ENCODE results near the gene ARHGEF28.

Gene ARHGEF28

DNA sequence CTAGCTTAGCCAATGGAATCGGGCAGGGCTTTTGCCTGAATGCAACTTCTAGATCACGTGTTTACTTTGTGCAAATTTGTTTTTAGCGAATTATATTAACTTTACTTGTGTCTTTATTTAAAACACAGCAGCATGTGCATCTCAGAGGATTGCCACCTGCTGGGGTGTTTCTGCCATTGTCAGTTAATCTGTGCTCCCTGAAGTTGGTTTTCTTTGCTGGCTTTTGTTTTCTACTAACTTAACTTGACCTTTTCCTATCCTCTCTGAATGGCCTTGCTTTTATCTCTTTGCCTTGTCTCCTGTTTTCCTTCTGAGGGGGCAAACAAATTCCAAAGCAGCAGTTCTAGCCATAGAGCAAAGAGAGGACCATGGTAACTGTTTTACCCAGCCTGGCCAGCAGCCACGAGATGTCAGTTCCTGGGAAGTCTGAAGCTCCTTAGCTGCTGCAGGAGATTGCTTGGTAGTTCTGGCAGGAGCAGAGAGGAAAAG is 67.6 kb downstream of the ARHGEF28 start:
- peak in 1 of 2 donors; percentile 18 for DNase-seq

DNA sequence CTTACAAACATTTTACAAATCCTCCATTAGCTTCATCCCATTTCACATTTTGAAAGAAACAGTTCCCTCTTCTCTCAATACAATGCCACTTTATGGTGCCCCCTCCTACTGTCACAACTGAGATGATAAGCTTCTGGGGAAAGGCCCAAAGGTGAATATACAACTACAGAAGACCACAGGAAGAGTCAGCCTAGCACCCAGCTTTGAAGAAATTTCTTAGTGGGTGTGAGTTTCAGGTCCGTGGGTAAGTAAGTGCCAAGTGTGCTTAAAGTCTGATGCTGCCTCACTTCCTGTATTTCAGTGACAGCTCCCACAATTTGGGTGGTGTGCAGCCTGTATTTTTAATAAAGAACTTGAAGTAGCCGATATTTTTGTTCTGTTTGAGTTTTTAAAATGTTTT is 68.1 kb downstream of the ARHGEF28 start:
- peak; percentile 17 to 43 for DNase-seq

DNA sequence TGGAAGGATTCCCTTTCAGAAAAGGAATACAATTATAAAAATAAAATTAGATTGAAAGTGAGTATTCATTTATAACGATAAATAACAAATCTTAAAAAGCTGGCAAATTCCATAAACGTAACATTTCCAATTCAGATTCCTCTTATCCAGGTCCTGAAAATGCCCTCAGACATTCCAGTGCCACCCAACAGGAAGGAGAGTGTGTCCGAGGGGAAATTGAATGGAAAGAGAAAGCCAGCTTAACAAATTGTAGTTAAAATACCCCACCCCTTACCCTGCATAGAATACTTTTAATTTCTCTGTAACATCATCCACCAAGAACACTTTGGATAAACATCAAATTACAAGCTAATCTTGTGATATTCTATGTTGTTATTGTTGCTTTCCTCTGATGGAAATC is 72.0 kb downstream of the ARHGEF28 start:
- DNase-seq: no peak

DNA sequence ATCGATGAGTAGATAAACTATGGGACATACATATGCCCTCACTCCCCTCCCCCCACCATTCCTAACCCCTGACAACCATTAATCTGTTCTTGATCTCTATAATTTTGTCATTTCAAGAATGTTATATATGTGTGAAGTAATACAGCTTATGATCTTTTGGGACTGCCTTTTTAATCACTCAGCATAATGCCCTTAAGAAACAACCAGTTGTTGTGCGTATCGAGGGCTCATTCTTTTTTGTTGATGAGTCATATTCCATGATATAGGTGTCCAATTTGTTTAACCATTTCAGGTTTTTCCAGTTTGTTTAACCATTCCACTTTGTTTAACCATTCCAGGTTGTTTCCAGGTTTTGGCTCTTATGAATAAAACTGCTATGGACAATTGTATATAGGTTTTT is 75.6 kb downstream of the ARHGEF28 start:
- DNase-seq: no peak

DNA sequence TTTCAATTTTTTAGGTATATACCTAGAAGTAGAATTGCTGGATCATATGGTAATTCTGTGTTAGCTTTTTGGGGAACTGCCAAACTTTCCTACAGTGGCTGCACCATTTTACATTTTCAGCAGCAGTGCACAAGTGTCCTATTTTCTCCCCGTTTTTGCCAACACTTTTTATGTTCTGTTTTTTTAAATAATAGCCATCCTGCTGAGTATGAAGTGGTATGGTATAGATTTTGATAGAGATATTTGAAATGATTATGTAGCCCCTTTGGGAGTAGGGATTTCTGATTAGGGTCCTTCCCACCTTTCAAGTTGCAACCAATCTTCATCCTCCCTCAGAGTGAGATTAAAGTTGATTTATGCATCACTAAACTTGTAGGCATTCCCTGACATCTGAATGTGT is 76.5 kb downstream of the ARHGEF28 start:
- no peak for DNase-seq

DNA sequence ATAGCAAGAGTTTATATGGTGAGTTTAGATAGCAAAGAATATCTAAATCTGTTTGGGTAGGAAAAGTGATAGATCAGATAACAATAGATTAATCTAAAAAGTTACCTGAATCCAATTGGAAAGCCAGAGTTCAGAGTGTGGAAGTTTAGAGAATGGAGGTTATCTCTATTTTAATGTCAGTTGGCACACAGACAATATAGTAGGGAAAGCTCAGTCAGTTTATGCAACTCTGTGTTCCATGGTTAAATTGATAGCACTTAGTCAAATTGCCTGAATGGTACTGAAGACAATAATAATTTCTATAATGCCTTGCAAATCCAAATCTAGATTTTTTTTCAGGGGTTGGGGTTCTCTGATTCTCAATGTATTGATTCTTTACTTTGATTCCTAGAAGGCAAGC is 77.0 kb downstream of the ARHGEF28 start:
- DNase-seq: no peak

DNA sequence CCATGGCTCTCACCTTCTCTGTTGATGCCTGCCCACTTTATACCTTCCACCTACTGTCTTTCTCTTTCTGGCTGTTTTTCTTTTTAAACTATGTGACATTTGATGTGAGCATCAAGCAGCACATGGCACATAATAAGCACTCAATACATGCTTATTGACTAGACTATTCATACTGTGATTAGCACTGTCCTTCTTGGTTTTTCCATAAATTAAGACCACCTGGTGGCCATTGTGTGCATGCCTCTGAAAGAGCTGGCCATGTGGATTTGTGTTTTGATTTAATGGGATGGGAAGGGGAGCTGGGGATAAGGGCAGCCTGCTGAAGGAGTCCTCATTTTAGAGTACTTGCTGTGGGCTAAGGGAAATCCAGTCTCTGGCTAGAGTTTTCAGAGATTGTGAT is 79.4 kb downstream of the ARHGEF28 start:
- no peak for DNase-seq

DNA sequence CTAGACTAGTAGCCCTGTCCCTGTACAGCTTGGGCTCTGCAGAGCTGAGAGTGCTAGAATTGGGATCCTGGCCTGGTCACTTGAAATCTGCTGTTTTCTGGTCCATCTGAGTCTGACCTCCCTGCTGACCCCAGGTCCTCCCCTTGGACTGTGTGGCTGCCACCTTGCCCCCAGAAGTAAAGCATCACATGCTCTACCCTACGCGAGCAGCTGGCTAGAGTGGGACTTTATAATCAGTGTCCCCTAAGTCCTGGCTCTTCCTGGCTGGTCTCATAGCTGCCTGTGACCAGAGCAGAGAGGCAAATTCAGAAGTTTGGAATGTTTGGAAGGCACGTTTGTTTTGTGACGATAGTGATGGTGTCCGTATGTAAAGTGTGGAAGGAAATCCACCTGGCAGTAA is 81.0 kb downstream of the ARHGEF28 start:
- no peak for DNase-seq

DNA sequence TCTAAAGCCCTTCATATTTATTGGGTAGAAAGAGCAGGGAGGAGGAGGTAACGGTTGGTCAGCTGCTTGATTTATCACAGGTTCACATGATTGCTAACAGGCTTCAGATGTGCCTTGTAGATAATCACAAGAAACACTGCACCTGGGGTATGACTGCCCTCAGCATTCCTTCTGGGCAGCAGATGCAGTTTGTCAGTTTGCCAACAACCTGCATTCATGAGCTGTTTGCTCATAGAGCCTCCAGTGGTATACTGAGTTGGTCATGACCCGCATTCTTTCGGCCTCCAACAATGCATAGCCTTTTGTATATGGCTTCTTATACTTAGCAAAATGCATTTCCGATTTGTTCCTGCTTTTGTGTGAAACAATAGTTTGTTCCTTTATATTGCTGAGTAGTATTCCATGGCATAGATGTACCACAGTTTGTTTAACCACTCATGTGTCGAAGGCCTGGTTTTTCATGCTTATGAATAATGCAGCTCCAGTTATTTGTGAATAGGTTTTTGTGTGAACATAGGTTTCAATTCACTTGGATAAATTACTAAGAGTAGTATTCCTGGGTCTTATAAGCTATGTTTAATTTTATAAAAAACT is 83.6 kb downstream of the ARHGEF28 start:
- no peak for DNase-seq

DNA sequence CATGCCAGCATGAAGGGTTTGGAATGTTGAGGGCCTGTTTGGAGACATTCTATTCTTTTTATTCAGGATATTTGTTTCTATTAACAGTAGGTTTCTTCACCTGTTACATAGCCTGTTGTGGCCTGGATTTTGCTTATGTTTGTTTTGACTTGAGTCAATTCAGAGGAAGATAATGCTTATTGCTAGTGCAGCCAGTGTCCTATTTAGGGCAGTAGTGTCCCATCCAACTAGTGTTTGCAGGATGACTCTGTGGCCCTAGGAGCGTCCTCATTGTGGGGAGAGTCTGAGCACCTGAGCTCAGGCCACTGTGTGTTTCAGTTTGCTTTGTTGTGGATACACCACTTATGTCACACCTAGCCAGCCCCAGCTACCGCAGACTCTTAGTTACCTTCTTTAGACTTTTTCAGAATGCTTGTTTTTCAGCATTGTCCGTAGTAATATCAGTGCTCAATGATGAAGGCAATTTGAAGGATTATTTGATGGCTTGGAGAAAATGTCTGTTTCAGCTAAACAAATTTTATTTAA is 90.3 kb downstream of the ARHGEF28 start:
- DNase-seq: no peak

DNA sequence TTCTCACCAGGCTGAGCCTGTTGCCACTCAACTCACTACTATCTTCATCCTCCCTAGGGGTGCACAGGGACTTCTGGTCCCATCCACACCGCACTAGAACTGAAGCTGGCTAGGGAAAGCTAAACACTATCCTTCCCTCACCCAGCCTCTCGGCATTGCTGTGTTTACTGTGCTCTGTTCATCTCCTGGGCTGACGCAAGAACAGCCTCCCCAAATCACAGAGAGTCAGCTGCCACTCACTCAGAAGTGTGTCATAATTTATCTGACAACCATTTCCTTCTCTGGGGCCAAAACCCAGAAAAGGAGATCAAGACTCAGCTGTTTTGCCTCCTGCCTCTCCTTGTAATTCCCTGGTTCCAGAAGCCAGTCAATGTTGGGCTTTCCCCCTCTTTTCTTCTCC is 92.8 kb downstream of the ARHGEF28 start:
- no peak for DNase-seq

DNA sequence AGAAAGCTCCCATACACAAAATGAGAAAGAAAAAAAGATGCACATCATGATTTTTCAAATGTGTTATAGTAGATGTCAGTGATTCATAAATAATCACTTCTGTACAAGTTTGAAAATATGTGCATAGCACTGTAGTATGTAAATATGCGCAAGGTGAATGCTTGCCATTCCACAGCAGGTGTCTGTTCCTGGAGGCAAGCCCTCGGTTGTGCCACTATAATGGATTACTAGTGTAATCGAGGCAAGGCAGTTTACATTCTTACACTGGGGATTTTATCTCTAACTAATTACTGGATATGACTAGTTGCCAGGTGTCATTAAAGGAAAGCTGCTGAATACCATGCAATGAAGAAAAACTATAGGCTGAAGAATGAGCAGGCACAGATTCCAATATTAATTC is 93.6 kb downstream of the ARHGEF28 start:
- no peak for DNase-seq

DNA sequence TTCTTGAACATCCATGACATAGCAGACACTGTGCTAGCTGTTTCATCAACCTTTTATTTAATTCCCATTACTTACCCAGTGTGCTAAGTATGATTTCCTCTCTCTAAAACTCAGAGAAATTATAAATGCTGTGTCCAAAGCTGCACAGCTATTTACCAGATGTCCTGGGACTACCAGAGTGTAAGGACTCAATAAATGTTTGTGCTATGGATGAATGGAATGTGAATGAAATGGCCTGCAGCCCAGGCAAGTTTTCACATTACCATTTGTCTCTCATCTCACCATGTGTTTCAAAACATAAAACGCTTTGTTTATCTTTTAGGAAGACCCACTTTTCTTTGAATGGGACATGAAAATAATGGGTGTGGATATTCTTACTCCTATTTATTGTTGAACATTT is 96.2 kb downstream of the ARHGEF28 start:
- no peak for DNase-seq

DNA sequence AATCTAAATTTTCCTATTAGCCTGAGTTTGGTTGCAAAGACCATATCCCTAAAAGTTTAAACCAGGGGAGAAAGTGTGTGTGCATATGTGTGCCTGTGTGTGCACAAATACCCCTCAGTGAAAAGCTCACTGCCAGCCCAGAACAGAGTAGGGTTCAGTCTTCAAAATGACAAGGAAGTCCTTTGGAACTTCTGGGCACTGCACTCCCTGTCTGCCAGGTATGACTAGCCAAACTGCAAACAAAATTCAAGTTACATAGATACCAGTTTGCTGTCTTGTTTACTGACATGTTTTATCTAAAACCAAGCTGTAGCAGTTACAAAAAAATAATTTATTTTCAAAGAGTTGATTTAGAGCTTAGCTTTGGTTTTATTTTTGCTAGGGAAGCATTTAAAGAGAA is 100.1 kb downstream of the ARHGEF28 start:
- DNase-seq: no peak

DNA sequence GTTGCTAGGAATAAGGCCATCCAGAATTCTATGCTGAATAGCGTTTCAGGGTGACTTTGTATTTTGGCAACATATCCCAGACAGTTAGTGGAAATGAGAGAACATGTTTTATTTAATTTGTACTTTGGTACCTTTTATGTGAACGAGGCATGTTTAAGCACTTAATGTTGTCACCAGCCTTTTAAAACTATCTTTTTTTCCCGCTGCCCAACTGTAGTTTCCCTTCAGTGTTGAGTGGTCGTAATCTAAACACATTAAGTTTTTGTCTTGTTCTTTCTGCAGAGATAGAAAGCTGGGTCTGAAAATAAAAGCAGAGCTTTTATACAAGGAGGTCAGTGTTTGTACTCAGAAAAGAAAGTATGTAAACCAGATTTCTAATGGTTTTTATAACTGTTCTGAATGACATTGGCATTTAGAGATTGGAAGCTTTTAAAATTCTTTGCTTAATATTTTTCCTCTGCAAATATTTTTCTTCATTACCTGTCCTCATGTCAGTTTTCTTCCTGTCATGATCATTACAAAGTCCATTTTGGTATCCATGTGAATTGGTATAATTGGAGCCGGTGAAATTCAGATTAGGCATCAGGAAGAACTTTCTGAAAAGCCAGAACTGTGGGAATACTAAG is 100.7 kb downstream of the ARHGEF28 start:
- DNase-seq: no peak

DNA sequence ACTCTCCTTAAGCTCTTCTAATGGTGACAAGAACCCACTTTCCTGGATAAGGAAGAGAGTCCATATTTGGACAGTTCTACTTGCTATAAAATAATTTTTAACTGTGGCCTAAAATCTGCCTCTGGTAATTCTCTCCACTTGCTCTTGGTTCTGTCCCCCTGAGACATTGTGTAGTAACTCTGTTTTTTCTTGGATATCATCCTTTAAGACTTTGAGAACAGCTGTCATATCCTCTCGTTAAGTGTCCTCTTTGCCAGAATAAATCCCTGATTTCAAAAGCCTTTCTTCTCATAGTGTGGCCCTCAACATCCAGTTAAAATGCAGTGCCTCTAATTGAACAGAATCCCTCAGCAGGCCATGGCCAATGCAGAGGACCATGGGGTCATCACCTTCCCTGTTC is 101.5 kb downstream of the ARHGEF28 start:
- DNase-seq: no peak

DNA sequence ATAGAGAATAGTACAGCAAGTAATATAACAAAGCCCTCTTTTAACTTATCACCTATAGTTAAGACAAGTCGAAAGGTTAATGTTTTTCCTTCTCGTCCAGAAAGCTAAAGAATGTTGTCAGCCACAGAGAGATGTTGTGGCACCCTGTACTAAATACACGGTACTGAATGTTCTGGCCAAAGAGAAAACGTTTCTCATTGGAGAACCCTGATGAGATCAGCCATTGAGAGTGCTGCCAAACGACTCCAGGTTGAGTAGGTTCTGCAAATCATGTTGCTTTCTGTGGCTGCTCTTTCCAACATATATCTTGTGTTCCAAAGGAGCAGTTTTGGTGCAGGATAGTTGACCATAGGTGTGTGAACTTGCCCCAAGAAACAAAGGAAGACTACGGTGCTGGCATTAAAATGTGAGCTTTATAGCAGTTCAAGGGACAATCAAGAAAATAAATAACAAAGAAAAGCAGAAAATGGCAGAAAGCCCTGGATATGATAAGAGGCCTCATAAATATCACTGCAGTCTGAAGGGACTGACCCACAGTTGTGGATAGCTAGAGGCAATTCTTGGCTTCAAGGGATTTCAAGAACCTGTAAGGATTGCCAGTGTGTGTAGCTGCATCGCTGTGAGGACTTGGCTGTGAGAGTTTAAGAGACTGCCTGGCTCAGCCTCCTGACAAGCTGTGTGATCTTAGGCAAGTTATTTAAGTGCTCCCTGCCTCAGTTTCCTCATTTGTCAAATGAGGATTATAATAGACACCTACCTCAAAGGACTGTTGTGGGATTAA is 102.7 kb downstream of the ARHGEF28 start:
- DNase-seq: no peak

DNA sequence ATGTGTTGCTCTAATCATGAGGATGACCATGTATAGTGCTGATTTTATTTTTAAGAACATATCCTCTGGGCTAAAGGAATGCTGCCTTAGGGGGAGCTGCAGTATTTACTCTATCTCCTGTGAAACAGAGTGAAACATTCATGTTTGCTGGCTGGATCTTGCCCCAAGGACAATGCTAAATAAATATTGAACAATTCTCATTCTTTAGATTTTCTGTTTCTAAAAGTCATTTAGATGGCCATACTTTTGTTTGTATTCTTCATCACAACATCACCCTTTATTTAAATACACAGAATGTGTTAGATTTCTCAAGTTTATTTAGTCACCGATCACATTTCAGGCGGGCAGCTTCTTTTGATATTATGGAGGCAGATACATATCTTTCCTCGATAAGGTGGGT is 103.3 kb downstream of the ARHGEF28 start:
- DNase-seq: no peak

DNA sequence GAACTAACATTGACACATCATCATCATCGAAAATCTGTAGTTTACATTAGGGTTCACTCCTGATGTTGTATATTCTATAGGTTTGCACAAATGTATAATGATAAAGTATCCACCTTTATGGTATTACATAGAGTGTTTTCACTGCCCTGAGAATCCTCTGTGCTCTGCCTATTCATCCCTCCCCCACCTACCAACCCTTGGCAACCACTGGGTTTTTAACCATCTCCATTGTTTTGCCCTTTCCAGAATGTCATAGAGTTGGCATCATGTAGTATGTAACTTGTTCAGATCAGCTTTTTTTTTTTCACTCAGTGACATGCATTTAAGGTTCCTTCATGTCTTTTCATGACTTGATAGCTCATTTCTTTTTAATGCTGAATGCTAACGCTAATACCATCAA is 106.0 kb downstream of the ARHGEF28 start:
- no peak for DNase-seq

DNA sequence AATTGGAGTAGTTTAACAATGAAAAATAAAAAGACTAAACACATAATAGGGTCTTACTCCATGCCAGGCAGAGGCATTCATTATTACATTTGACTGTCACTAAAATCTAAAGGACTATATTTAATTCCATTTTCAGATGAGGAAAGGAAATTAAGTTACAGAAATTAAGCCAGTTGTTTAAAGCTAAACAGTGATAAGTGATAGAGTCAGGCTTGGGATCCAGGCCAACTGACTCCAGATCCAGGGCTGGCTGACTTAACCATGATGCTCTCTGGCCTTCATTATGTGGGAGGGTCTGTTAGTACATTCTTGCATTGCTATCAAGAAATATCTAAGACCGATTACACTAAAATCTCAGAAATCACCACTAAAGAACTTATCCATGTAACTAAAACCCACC is 107.2 kb downstream of the ARHGEF28 start:
- no peak for DNase-seq

DNA sequence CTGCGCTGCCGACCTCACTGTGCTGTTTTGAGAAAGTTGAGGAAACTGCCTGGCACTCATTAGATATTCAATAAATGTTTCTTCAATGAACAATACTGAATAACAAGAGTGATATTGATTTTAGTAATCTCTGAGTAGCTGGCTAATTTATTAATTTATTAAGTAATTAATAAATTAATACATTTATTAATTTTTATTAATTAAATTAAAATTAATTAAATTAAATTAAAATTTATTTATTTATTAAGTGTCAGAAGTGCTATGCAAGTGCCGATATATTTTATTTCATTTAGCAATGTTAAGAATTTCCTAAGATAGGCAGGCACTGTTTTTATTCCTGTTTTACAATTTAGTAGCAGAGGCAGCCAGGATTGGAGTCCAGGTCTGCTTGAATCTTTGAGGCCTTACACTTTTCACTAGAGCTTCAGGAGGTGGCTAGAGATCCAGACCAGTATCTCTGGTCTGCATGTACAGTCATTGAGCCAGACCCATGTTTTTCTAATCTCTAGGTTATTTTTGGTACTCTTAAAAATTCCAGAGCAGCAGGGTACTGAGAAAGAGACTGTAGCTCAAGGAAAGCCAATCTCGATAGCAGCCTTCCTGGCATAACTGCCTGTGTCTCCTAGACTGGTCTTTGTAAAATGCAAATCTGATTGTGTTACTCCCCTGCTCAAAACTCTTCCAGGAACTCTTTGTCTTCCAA is 109.2 kb downstream of the ARHGEF28 start:
- no peak for DNase-seq

DNA sequence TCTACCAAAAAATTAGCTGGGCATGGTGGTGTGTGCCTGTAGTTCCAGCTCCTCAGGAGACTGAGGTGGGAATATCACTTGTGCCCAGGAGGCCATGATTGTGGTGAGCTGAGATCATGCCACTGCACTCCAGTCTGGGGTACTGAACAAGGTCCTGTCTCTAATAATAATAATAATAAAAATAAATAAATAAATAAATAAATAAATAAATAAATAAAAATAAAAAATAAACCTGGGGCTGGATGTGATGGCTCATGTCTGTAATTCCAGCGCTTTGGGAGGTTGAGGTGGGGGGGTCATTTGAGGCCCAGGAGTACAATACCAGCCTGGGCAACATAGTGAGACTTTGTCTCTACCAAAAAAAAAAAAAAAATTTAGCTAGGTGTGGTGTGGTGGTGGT is 113.7 kb downstream of the ARHGEF28 start:
- DNase-seq: no peak

DNA sequence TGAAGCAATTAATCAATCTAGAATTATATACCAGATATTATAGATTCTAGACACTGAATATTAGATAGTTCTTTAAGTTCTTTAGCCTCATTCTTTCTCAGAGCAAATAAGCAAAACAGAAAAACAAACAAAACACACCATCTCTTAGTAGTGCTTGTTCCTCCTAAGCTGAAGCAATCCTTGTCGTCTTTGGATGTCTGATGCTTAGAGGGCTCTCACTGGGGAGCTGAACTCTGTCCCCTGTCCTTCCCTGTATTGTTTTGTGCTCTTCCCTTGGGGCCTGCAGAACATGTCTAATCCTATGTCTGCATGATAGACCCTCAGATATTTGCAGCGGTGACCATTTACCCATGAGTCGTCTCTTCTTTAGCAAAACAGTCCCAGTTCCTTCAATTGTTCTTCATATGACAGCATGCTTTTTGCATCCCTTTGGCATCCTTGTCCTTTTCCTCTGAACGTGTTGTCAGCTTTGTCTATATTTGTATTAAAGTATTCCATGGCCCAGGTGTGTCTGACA is 114.3 kb downstream of the ARHGEF28 start:
- no peak for DNase-seq

All from CD4-positive, alpha-beta T cell treated with Interleukin-4 for 1 hour (primary cell).